RPMI7951 (cell line): Measurements from ENCODE around the gene SALL4. TPM values are rescaled to one million over a fixed set of nuclear protein-coding genes. Genes with fewer than 3 reads are reported as not detected.
A peak's percentile ranks its signal among the peaks of the same experiment; 100 is the strongest.
"Not testable (repeated sequence)": the region's sequence is repeated elsewhere in the genome, so short reads cannot be mapped to it uniquely, and the experiment has no call there.

Experiments used
- DNase-seq: peaks from one replicate; pipeline ENCODE4 v3.0.0-alpha.2; 2012; ENCODE audit warnings: low read depth
- total RNA-seq: library from RNA; depleted of rRNA; stranded (reverse); fragments of >200 nt; shearing (Covaris generic); gene quantifications from 2 replicates; pipeline ENCODE4 v1.2.3, GENCODE V29; 2014

Gene SALL4
- total RNA-seq, 1 experiment from 2014 or later = 2.3 TPM

- DNase-seq = peak; percentile 56
Observed at GRCh38 chr20:51766994-51767866, 35.1 kb downstream of the SALL4 start.

GRCh38 chr20:51765381-51765780 is 36.9 kb downstream of the SALL4 start:
- DNase-seq = not testable (repeated sequence)

GRCh38 chr20:51763965-51764602 is 38.2 kb downstream of the SALL4 start:
- DNase-seq = peak; percentile 81

- DNase-seq = peak; percentile 83
Observed at GRCh38 chr20:51760905-51761546, 41.3 kb downstream of the SALL4 start.

- peak; percentile 54 for DNase-seq
Observed at GRCh38 chr20:51759769-51760510, 42.4 kb downstream of the SALL4 start.

- DNase-seq = no peak
Observed at GRCh38 chr20:51758978-51759544, 43.3 kb downstream of the SALL4 start.

- no peak for DNase-seq
Observed at GRCh38 chr20:51757226-51757625, 45.1 kb downstream of the SALL4 start.

- no peak for DNase-seq
Observed at GRCh38 chr20:51756653-51757052, 45.7 kb downstream of the SALL4 start.

GRCh38 chr20:51753220-51753619 is 49.1 kb downstream of the SALL4 start:
- DNase-seq = not testable (repeated sequence)

GRCh38 chr20:51752343-51752951 is 49.9 kb downstream of the SALL4 start:
- peak; percentile 92 for DNase-seq

GRCh38 chr20:51750770-51751388 is 51.4 kb downstream of the SALL4 start:
- no peak for DNase-seq

GRCh38 chr20:51750037-51750769 is 52.1 kb downstream of the SALL4 start:
- peak; percentile 99 for DNase-seq

GRCh38 chr20:51749674-51750036 is 52.7 kb downstream of the SALL4 start:
- DNase-seq = peak; percentile 84

- DNase-seq = no peak
Observed at GRCh38 chr20:51747182-51747911, 55.0 kb downstream of the SALL4 start.

GRCh38 chr20:51745804-51746203 is 56.5 kb downstream of the SALL4 start:
- DNase-seq = no peak

- DNase-seq = no peak
Observed at GRCh38 chr20:51740838-51741237, 61.5 kb downstream of the SALL4 start.

- DNase-seq = not testable (repeated sequence)
Observed at GRCh38 chr20:51740308-51740707, 62.0 kb downstream of the SALL4 start.

GRCh38 chr20:51739722-51740249 is 62.5 kb downstream of the SALL4 start:
- no peak for DNase-seq

- DNase-seq = peak; percentile 44
Observed at GRCh38 chr20:51738877-51739447, 63.4 kb downstream of the SALL4 start.
